Right lobe of liver (tissue), 6 donors: ENCODE measurements around the gene NIM1K. TPM values are rescaled to one million over a fixed set of nuclear protein-coding genes. Genes with fewer than 3 reads are reported as not detected.

Source experiments
- ATAC-seq, 4 donors: fragments of 200-7000 bp; cut with Tn5 transposase; one replicate each; pipeline ENCODE4 v1.9.1; 2020; ENCODE audit warnings: mild to moderate bottlenecking in 4 of 4, moderate library complexity in 4 of 4
- DNase-seq, 3 donors: peaks; one replicate each; pipeline ENCODE4 v3.0.0-alpha.2; 2020
- H3K27ac ChIP-seq, 3 donors: fragments of 200-600 bp; one replicate each; pipeline ENCODE4 v1.8.0; 2022
- H3K27me3 ChIP-seq, 2 donors: fragments of 200-600 bp; one replicate each; pipeline ENCODE4 v1.8.0; 2022
- H3K36me3 ChIP-seq, 4 donors: fragments of 200-600 bp; sonication (generic) in 1 of 4; one replicate each; pipeline versions ENCODE4 v1.5.1 to v1.8.0; 2017 to 2022; ENCODE audit warnings: control low read depth in 1 of 4
- H3K4me1 ChIP-seq, 4 donors: fragments of 200-600 bp; sonication (generic) in 1 of 4; one replicate each; pipeline versions ENCODE4 v1.5.1 to v1.8.0; 2017 to 2022; ENCODE audit warnings: control low read depth in 1 of 4
- H3K4me3 ChIP-seq, 3 donors: fragments of 200-600 bp; one replicate each; pipeline ENCODE4 v1.8.0; 2022
- H3K9me3 ChIP-seq, 4 donors: fragments of 200-600 bp; sonication (generic) in 1 of 4; one replicate each; pipeline versions ENCODE4 v1.5.1 to v1.8.0; 2017 to 2022; ENCODE audit warnings: control low read depth in 1 of 4
- POLR2A ChIP-seq: fragments of 450-650 bp; IDR thresholded peaks from one replicate; pipeline ENCODE4 v1.6.1; 2017; ENCODE audit warnings: antibody characterized with exemption, mild to moderate bottlenecking
- WGBS: methylation state at CpG from one replicate; pipeline ENCODE4 v1.1.6; 2018; ENCODE audit warnings: low coverage, low lambda C conversion rate; ENCODE audit not compliant: insufficient coverage; ENCODE audit errors: missing lambda C conversion rate; 5-methylcytosine and 5-hydroxymethylcytosine counted together
- intact Hi-C, 2 donors: fragments of 100-400 bp; cut with DNase I; formaldehyde crosslinking; loops; one replicate each; pipeline versions ENCODE4 v1.11.2 to v1.14.1; 2022
- total RNA-seq, 6 experiments: library from RNA; depleted of rRNA in 2 of 6; stranded (reverse); fragments of >200 nt in 2 of 6; fragmentation: NEBNext Ultra II Directional in 3 of 6; extraction: Animal tissue kit (Norgen Biotek cat#: 25700) in 3 of 6; gene quantifications; one replicate each; pipeline versions ENCODE4 v1.1.0 to v1.2.4, GENCODE V29; 2016 to 2023
- TF ChIP-seq, protein P1 (sequence below), 4 donors: fragments of 200-600 bp in 3 of 4; fragments of 450-650 bp in 1 of 4; IDR thresholded peaks; one replicate each; pipeline versions ENCODE4 v1.5.1 to v1.8.0; 2016 to 2022; ENCODE audit warnings: antibody characterized with exemption in 4 of 4, mild to moderate bottlenecking in 2 of 4
- donor health status: DM: no; HTN: yes; CAD: no.
- donor health status: DM: no; HTN: no; CAD: no.
- donor health status: DM: no; HTN: no; CAD: no.
- donor health status: DM: no; HTN: yes; CAD: no.
- donor health status: DM: no; HTN: yes; CAD: no.

The NIM1K gene
- total RNA-seq, 6 experiments from 2014 or later, result 0.06 to 0.55 (median 0.12) TPM; not detected in 2

DNA sequence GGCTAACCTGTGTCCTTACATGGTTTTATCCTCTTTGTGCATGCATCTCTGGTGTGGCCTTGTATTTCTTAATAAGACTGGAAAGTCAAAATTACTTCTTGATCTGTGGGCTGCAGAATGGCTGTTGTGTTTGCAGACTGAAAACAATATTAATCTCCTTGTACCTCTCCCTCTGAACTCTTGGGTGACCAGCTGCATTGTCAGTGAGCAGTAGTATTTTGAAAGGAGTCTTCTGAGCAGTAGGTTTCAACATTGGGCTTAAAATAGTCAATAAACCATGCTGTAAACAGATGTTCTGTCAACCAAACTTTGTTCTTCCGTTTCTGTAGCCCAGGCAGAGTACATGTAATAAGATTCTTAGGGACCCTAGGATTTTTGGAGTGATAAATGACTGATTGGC is 26.7 kb upstream of the NIM1K start:
- Histone ChIP-seq H3K27me3 (no peaks in the 10 kb centered on the region), H3K4me1 (no peaks in the 10 kb centered on the region), H3K27ac (no peak overlapping the region), H3K4me3 (no peak overlapping the region), H3K36me3 (peaks cover 0 to 14% (median 4%) of the 10 kb centered on the region in 4 donors), H3K9me3 (no peaks in the 10 kb centered on the region)
- ATAC-seq (no peak), DNase-seq (no peak)
- intact Hi-C loops, result no loop called here
- WGBS, result 100% methylated on average over 1 of the region's 1 CpG
- no peak for TF ChIP-seq POLR2A
- TF ChIP-seq, protein P1, sequence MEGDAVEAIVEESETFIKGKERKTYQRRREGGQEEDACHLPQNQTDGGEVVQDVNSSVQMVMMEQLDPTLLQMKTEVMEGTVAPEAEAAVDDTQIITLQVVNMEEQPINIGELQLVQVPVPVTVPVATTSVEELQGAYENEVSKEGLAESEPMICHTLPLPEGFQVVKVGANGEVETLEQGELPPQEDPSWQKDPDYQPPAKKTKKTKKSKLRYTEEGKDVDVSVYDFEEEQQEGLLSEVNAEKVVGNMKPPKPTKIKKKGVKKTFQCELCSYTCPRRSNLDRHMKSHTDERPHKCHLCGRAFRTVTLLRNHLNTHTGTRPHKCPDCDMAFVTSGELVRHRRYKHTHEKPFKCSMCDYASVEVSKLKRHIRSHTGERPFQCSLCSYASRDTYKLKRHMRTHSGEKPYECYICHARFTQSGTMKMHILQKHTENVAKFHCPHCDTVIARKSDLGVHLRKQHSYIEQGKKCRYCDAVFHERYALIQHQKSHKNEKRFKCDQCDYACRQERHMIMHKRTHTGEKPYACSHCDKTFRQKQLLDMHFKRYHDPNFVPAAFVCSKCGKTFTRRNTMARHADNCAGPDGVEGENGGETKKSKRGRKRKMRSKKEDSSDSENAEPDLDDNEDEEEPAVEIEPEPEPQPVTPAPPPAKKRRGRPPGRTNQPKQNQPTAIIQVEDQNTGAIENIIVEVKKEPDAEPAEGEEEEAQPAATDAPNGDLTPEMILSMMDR (IDR thresholded peaks at IDR 0.05), result no peak

DNA sequence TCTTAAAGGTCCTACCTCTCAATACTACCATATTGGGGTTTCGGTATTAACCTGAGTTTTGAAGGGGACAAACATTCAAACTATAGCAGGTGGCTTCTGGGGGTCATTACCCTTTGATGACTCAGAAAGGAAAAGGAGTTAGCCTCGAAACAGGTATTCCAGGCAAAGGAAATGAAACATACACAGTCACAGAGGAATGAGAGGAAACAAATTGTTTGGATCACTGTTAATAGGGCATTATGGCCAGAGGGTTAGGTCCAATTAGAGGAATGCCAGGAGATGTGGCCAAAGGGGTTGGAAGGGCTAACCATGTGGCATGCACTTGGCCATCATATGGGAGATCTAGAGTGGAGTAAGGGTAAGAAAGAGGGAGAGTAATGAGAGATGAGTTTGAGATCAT is 23.9 kb upstream of the NIM1K start:
- no peaks in the 10 kb centered on the region for H3K9me3 ChIP-seq
- 91% methylated on average over 2 of the region's 2 CpGs for WGBS
- no peak overlapping the region for H3K4me3 ChIP-seq
- TF ChIP-seq, protein P1 (IDR thresholded peaks at IDR 0.05), result no peak
- TF ChIP-seq POLR2A, result no peak
- DNase-seq (no peak), ATAC-seq (no peak)
- H3K27ac ChIP-seq, result no peak overlapping the region
- H3K27me3 ChIP-seq, result no peaks in the 10 kb centered on the region
- intact Hi-C loops, result no loop called here
- no peaks in the 10 kb centered on the region for H3K4me1 ChIP-seq
- peaks cover 0 to 6% (median 2%) of the 10 kb centered on the region in 4 donors for H3K36me3 ChIP-seq

DNA sequence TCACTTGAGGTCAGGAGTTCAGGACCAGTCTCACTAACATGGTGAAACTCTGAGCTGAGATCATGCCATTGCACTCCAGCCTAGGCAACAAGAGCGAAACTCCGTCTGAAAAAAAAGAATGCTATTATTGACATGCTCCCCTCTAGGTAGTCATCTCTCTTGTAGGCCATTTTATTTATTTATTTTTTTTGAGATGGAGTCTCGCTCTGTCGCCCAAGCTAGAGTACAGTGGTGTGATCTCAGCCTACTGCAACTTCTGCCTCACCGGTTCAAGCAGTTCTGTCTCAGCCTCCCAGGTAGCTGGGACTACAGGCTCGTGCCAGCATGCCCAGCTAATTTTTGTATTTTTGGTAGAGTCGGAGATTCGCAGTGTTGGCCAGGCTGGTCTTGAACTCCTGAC is 20.6 kb upstream of the NIM1K start:
- intact Hi-C loops, result no loop called here
- 100% methylated on average over 7 of the region's 8 CpGs for WGBS

DNA sequence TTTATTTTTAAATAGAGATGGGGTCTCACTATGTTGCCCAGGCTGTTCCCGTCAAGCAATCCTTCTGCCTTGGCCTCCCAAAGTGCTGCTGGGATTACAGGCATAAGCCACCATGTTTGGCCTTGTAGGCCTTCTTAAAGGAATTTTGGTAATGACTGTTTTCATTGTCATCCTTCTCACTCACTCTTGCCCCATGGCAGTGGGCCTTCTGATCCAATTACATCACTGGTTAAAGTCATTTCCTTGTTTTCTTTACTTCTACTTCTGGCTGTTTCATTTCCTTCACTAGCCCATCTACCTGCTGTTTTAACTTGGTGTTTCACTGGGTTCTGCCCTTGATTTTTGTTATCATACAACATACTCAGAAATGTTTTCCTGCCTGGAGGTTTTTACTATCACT is 20.1 kb upstream of the NIM1K start:
- Histone ChIP-seq H3K27me3 (no peaks in the 10 kb centered on the region), H3K4me1 (no peaks in the 10 kb centered on the region), H3K36me3 (peaks cover 0 to 24% (median 9%) of the 10 kb centered on the region in 4 donors), H3K9me3 (no peaks in the 10 kb centered on the region), H3K27ac (no peak overlapping the region), H3K4me3 (no peak overlapping the region)
- no peak for ATAC-seq
- no peak for TF ChIP-seq POLR2A
- TF ChIP-seq, protein P1 (IDR thresholded peaks at IDR 0.05), result no peak
- intact Hi-C loops, result no loop called here
- no CpG with 5 or more reads among the region's 1 CpG for WGBS
- DNase-seq, result no peak

More for the DNA sequence above, 20.6 kb upstream of the NIM1K start:
- Histone ChIP-seq H3K4me3 (no peak overlapping the region), H3K27ac (no peak overlapping the region), H3K27me3 (no peaks in the 10 kb centered on the region), H3K4me1 (no peaks in the 10 kb centered on the region), H3K36me3 (peaks cover 0 to 24% (median 7%) of the 10 kb centered on the region in 4 donors), H3K9me3 (no peaks in the 10 kb centered on the region)
- no peak for DNase-seq
- ATAC-seq, result no peak
- no peak for TF ChIP-seq POLR2A
- TF ChIP-seq, protein P1 (IDR thresholded peaks at IDR 0.05), result no peak

DNA sequence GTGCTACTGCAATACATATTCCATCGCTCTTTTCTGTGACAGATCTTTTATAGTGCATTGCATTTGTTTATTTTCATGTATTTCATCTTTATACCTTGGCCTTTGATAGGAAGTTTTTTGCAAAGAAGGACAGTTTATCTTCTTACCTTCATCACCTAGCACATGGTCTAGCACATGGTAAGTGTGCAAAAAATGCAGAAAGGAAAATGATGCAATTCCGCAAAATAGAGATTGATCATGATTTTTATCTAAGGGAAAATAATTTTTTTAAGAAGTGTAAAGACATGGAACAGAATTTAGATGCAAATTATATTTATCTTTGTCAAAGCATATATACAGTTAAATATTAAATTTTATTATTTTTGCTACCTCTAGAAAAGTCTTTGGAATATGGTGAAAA is 19.2 kb upstream of the NIM1K start:
- Histone ChIP-seq H3K27me3 (no peaks in the 10 kb centered on the region), H3K36me3 (peaks cover 0 to 24% (median 9%) of the 10 kb centered on the region in 4 donors), H3K4me3 (no peak overlapping the region), H3K4me1 (no peaks in the 10 kb centered on the region), H3K9me3 (no peaks in the 10 kb centered on the region), H3K27ac (no peak overlapping the region)
- intact Hi-C loops, result no loop called here
- WGBS, result 97% methylated on average over 2 of the region's 2 CpGs
- TF ChIP-seq POLR2A, result no peak
- TF ChIP-seq, protein P1 (IDR thresholded peaks at IDR 0.05), result no peak
- no peak for ATAC-seq
- DNase-seq, result no peak
